CD4-positive, CD25-positive, alpha-beta regulatory T cell (primary cell): ENCODE results near the gene LPCAT3. TPM values are rescaled to one million over a fixed set of nuclear protein-coding genes. Genes with fewer than 3 reads are reported as not detected.
A peak's percentile ranks its signal among the peaks of the same experiment; 100 is the strongest.

Experiments used
- ATAC-seq, 2 donors: fragments of 150-1000 bp; cut with Tn5 transposase; one replicate each; pipeline ENCODE4 v1.10.0; 2021; ENCODE audit warnings: low read depth in 2 of 2, moderate number of reproducible peaks in 2 of 2, moderate library complexity in 1 of 2
- DNase-seq, 3 donors: peaks; one replicate each; pipeline versions ENCODE4 v3.0.0 to v3.0.0-alpha.2; 2012 to 2022; ENCODE audit warnings: mixed read lengths in 1 of 3
- H3K27ac ChIP-seq: one replicate; pipeline ENCODE4 v1.7.0; 2013; ENCODE audit warnings: mild to moderate bottlenecking, low read length; ENCODE audit not compliant: insufficient read depth, poor library complexity, severe bottlenecking
- H3K27me3 ChIP-seq: one replicate; pipeline ENCODE4 v1.7.0; 2013; ENCODE audit warnings: low read length; ENCODE audit not compliant: control insufficient read depth, insufficient read depth
- H3K36me3 ChIP-seq: one replicate; pipeline ENCODE4 v1.7.0; 2013; ENCODE audit warnings: mild to moderate bottlenecking, low read length, moderate library complexity; ENCODE audit not compliant: control insufficient read depth, insufficient read depth
- H3K4me1 ChIP-seq: 2 replicates; pipeline ENCODE4 v1.7.0; 2013; ENCODE audit warnings: mild to moderate bottlenecking, low read length; ENCODE audit not compliant: insufficient read depth, control insufficient read depth, poor library complexity, severe bottlenecking
- H3K4me3 ChIP-seq: one replicate; pipeline ENCODE4 v1.7.0; 2013; ENCODE audit warnings: low read depth, mild to moderate bottlenecking, low read length, moderate library complexity
- H3K9me3 ChIP-seq, 2 experiments: 1 replicate in 1 of 2; 2 replicates in 1 of 2; pipeline ENCODE4 v1.7.0; 2013; ENCODE audit warnings: low read length in 2 of 2, mild to moderate bottlenecking in 1 of 2, moderate library complexity in 1 of 2; ENCODE audit not compliant: control insufficient read depth in 2 of 2
- H3K27ac Mint-ChIP-seq, 3 donors: one replicate each; pipeline ENCODE4 v1.8.0; 2020 to 2022; ENCODE audit warnings: mild to moderate bottlenecking in 3 of 3, mixed read lengths in 3 of 3, moderate library complexity in 2 of 3
- H3K27me3 Mint-ChIP-seq: one replicate; pipeline ENCODE4 v1.8.0; 2022; ENCODE audit warnings: mild to moderate bottlenecking, mixed read lengths
- H3K36me3 Mint-ChIP-seq: one replicate; pipeline ENCODE4 v1.8.0; 2020; ENCODE audit warnings: mixed read lengths
- H3K4me1 Mint-ChIP-seq, 4 donors: one replicate each; pipeline ENCODE4 v1.8.0; 2020 to 2022; ENCODE audit warnings: mixed read lengths in 4 of 4, mild to moderate bottlenecking in 1 of 4
- H3K4me3 Mint-ChIP-seq, 4 donors: one replicate each; pipeline ENCODE4 v1.8.0; 2020 to 2022; ENCODE audit warnings: mild to moderate bottlenecking in 4 of 4, mixed read lengths in 4 of 4, moderate library complexity in 3 of 4
- H3K9me3 Mint-ChIP-seq, 7 donors: one replicate each; pipeline ENCODE4 v1.8.0; 2020 to 2022; ENCODE audit warnings: mixed read lengths in 7 of 7, mild to moderate bottlenecking in 3 of 7, moderate library complexity in 2 of 7
- polyA plus RNA-seq, 4 donors: library from polyadenylated mRNA; unstranded; fragments of 300-500 nt; fragmentation: Illumina TruSeq; gene quantifications; one replicate each; pipeline ENCODE4 v1.2.3, GENCODE V29; 2021
- total RNA-seq: library from RNA; stranded (reverse); gene quantifications from one replicate; pipeline ENCODE4 v1.2.3, GENCODE V29; 2022

Gene LPCAT3
- total and polyA plus RNA-seq, 5 donors from 2014 or later = 25.0 to 32.8 (median 30.8) TPM

DNA sequence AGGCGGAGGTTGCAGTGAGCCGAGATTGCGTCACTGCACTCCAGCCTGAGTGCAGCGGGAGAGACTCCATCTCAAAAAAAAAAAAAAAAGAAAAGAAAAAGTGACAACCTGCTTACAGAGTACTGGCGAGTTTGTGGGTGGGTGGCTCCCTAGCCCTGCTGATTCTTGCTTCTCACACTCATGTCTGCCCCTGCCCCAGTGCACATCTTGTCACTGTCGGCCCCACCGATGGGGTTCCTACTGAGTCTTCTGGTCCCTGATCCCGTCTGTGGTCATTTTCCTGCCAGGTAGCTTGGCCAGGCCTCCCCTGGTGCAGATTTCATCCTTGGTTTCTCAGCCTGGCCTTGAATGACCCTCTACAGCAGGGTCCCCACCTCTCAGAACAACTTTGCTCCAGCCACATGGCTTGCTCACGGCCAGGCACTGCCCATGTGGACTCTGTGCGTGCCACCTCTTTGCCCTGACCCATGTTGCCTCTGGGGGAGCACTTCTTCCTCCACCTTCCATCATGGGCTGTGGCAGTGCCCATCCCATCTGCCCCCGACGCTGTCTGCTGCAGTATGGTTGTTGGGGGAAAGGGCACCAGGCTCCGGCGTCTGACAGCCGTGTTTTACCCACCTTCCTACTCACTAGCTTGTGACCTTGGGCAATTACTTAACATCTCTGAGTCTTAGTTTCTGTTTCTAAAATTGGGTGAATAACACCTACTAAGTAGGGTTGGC lies 69.2 kb downstream of the LPCAT3 start:
- no peaks in the 10 kb centered on the region for H3K36me3 ChIP-seq
- DNase-seq (peak in 2 of 3 donors; percentile 52 to 70), ATAC-seq (peak; percentile 13 to 17)
- no peaks in the 10 kb centered on the region for H3K9me3 Mint-ChIP-seq
- peak overlapping the region; percentile 84 to 99 (median 89) for H3K4me3 Mint-ChIP-seq
- no peaks in the 10 kb centered on the region for H3K9me3 ChIP-seq
- peaks cover 11% of the 10 kb centered on the region for H3K36me3 Mint-ChIP-seq
- H3K27ac ChIP-seq = peak overlapping the region; percentile 98
- peaks cover 8 to 80% (median 49%) of the 10 kb centered on the region in 4 donors for H3K4me1 Mint-ChIP-seq
- H3K4me3 ChIP-seq = peak overlapping the region; percentile 61
- H3K27me3 Mint-ChIP-seq = peaks cover 4% of the 10 kb centered on the region
- peak overlapping the region; percentile 97 to 99 (median 98) for H3K27ac Mint-ChIP-seq
- no peaks in the 10 kb centered on the region for H3K27me3 ChIP-seq
- peaks cover 95% of the 10 kb centered on the region for H3K4me1 ChIP-seq

DNA sequence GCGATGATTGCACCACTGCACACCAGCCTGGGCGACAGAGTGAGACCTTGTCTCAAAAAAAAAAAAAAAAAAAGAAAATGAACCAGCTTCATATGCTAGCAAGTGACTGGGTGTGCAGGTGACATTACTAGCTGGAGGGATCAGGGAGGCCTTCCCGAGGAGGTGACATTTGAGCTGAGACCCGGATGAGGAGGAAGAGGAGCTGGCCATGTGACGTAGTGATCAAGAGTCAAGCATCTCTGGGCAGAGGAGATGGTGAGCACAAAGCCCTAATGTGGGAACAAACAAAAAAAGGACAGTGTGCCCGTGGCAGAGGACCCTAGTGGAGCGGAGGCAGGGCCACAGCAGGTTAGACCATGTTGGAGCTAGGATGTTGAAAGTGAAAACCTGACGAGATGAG lies 70.7 kb downstream of the LPCAT3 start:
- H3K9me3 Mint-ChIP-seq = no peaks in the 10 kb centered on the region
- peak overlapping the region; percentile 98 for H3K27ac ChIP-seq
- peaks cover 4% of the 10 kb centered on the region for H3K27me3 Mint-ChIP-seq
- no peak overlapping the region for H3K4me3 ChIP-seq
- ATAC-seq = no peak
- no peaks in the 10 kb centered on the region for H3K36me3 ChIP-seq
- DNase-seq = no peak
- no peaks in the 10 kb centered on the region for H3K9me3 ChIP-seq
- H3K4me3 Mint-ChIP-seq = peak overlapping the region; percentile 76 to 99 (median 82)
- H3K4me1 ChIP-seq = peaks cover 94% of the 10 kb centered on the region
- peak overlapping the region; percentile 87 to 99 (median 97) for H3K27ac Mint-ChIP-seq
- no peaks in the 10 kb centered on the region for H3K27me3 ChIP-seq
- H3K4me1 Mint-ChIP-seq = peaks cover 14 to 79% (median 47%) of the 10 kb centered on the region in 4 donors
- peaks cover 5% of the 10 kb centered on the region for H3K36me3 Mint-ChIP-seq

DNA sequence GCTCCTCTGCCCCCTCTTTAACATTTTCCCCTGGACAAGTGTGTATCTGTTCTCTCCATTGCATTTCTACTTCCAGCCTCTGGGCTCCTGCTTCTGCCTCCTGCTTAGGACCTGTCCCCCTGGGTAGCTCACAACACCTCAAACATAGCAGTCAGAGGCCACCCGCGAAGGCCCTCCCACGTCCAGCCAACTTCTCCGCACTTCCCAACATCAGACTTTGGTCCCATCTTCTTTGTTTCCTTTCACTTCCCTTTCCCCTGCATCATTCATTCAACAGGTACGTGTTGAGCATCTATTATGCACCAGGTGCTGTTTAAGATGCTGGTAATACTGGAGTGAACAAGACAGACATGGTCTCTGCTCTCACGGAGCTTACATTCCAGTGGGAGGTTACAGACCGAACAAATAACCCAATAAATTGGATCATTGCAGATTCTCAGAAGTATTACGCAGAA lies 71.3 kb downstream of the LPCAT3 start:
- Mint-ChIP-seq H3K4me3 (peak overlapping the region; percentile 88 to 99 (median 96)), H3K27ac (peak overlapping the region; percentile 97 to 99 (median 98)), H3K27me3 (peaks cover 4% of the 10 kb centered on the region), H3K4me1 (peaks cover 14 to 84% (median 46%) of the 10 kb centered on the region in 4 donors), H3K36me3 (no peaks in the 10 kb centered on the region), H3K9me3 (no peaks in the 10 kb centered on the region)
- ATAC-seq (no peak), DNase-seq (no peak)
- Histone ChIP-seq H3K27me3 (no peaks in the 10 kb centered on the region), H3K9me3 (no peaks in the 10 kb centered on the region), H3K36me3 (no peaks in the 10 kb centered on the region), H3K27ac (peak overlapping the region; percentile 98), H3K4me1 (peaks cover 90% of the 10 kb centered on the region), H3K4me3 (peak overlapping the region; percentile 58)

DNA sequence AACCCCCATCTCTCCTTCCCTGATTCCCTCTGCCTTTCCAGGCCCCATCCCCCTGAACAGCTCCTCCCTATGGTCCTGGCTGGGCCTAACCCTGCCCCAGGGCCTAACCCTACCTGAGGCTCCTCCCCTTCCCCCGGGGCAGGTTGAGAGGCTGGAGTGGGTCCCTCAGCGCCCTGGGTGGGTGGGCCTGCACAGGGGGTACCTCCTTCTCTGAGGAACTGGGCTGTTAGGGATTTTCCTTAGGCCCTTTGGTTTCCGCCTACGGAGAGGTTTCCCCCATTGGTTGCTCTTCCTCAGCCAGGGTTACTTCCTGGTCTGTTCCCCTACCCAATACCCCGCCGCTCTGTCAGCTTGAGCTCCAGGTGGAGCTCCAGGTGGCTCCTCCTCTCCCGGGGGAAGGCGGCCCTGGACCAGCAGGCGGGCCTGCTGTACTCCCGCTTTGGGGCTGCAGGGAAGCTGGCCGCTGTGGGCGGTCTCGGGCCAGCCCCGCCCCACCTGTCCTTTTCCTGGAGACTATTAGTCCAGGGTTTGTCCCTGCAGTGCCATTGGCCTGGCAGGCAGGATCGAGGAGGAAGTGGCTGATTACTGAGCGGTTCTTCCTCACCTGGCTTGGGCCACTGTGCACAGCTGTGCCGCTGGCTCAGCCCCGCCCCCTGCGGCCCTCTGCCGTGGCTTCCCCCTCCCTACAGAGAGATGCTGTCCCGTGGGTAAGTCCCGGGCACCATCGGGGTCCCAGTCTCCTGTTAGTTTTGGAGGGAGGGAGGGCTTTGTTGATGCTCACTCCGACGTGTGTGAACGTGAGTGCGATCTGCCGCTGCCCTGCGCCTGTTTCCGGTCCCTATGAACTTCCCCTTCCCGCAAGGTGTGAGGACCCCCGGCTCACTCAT lies 72.0 kb downstream of the LPCAT3 start:
- peak overlapping the region; percentile 58 for H3K4me3 ChIP-seq
- DNase-seq (peak; percentile 52 to 77 (median 73)), ATAC-seq (peak; percentile 3 to 4)
- Mint-ChIP-seq H3K4me1 (peaks cover 14 to 84% (median 46%) of the 10 kb centered on the region in 4 donors), H3K4me3 (peak overlapping the region; percentile 88 to 99 (median 96)), H3K27ac (peak overlapping the region; percentile 97 to 99 (median 98)), H3K9me3 (no peaks in the 10 kb centered on the region), H3K27me3 (peaks cover 4% of the 10 kb centered on the region), H3K36me3 (no peaks in the 10 kb centered on the region)
- H3K9me3 ChIP-seq = no peaks in the 10 kb centered on the region
- H3K27ac ChIP-seq = peak overlapping the region; percentile 98
- H3K4me1 ChIP-seq = peaks cover 86% of the 10 kb centered on the region
- no peaks in the 10 kb centered on the region for H3K27me3 ChIP-seq
- H3K36me3 ChIP-seq = no peaks in the 10 kb centered on the region

DNA sequence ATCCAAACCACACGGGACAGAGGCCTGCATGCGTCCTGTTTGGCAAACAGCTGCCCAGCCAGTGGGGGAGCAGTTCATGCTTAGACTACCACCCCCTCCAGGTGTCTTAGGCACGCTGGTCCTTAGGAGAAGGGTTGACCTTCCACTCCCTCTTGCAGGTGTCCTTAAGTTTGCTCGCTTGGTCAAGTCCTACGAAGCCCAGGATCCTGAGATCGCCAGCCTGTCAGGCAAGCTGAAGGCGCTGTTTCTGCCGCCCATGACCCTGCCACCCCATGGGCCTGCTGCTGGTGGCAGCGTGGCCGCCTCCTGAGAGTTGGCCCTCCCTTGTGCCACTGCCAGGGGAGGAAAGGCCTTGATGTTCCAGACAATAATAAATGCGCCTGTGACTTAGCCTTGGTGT lies 72.7 kb downstream of the LPCAT3 start:
- peaks cover 12 to 81% (median 44%) of the 10 kb centered on the region in 4 donors for H3K4me1 Mint-ChIP-seq
- Histone ChIP-seq H3K4me1 (peaks cover 81% of the 10 kb centered on the region), H3K27ac (peak overlapping the region; percentile 98), H3K36me3 (no peaks in the 10 kb centered on the region), H3K9me3 (no peaks in the 10 kb centered on the region), H3K27me3 (no peaks in the 10 kb centered on the region), H3K4me3 (peak overlapping the region; percentile 79)
- no peaks in the 10 kb centered on the region for H3K36me3 Mint-ChIP-seq
- peaks cover 4% of the 10 kb centered on the region for H3K27me3 Mint-ChIP-seq
- ATAC-seq = no peak
- H3K9me3 Mint-ChIP-seq = no peaks in the 10 kb centered on the region
- peak overlapping the region; percentile 88 to 99 (median 98) for H3K4me3 Mint-ChIP-seq
- peak overlapping the region; percentile 97 to 99 (median 98) for H3K27ac Mint-ChIP-seq
- no peak for DNase-seq

DNA sequence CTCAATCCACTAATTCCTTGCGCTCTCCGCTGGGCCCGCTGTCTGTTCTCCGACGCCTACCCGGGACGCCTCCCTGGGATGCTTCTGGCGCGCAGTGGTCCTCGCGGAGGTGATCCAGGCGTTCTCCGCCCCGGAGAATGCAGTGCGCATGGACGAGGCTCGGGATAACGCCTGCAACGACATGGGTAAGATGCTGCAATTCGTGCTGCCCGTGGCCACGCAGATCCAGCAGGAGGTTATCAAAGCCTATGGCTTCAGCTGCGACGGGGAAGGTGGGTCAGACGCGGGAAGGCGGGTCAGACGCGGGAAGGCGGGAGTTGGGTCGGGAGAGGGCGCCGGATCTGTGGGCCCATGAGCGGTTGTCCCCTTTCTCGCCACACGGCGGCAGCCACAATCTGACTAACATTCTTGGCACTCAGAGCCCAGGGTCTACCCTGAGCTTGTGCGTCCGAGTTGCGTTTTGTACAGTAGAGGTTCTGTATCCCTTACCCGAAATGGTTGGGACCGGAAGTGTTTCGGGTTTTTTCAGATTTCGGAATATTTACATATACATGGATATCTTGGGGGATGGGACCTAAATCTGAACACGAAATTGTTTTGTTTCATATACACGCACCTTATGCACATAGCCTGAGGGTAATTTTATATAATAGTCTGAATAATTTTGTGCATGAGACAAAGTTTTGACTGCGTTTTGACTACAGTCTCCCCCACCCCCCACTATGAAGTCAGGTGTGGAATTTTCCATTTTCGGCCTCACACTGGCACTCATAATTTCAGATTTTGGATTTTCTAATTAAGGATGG lies 73.7 kb downstream of the LPCAT3 start:
- Mint-ChIP-seq H3K9me3 (no peaks in the 10 kb centered on the region), H3K4me3 (peak overlapping the region; percentile 88 to 99 (median 98)), H3K4me1 (peaks cover 6 to 76% (median 34%) of the 10 kb centered on the region in 4 donors), H3K27ac (peak overlapping the region; percentile 97 to 100 (median 99)), H3K27me3 (peaks cover 4% of the 10 kb centered on the region), H3K36me3 (no peaks in the 10 kb centered on the region)
- H3K9me3 ChIP-seq = no peaks in the 10 kb centered on the region
- no peaks in the 10 kb centered on the region for H3K27me3 ChIP-seq
- H3K4me3 ChIP-seq = peak overlapping the region; percentile 79
- peak; percentile 81 to 94 (median 86) for DNase-seq
- no peaks in the 10 kb centered on the region for H3K36me3 ChIP-seq
- peak; percentile 66 to 67 for ATAC-seq
- peaks cover 71% of the 10 kb centered on the region for H3K4me1 ChIP-seq
- H3K27ac ChIP-seq = peak overlapping the region; percentile 98
